Calu3 (cell line): ENCODE measurements around the gene HDC. TPM values are rescaled to one million over a fixed set of nuclear protein-coding genes. Genes with fewer than 3 reads are reported as not detected.

Source experiments
- BruUV-seq: library from RNA; stranded (reverse); fragments of 400-500 nt; replicated peaks from 2 replicates; lab custom pipeline; 2021; lab: Mats Ljungman, UMichigan
- CTCF ChIA-PET: fragments of 300-600 bp; sonication (Branson Sonifier 250); formaldehyde crosslinking; loops from one replicate; lab custom pipeline; 2022; ENCODE audit warnings: antibody characterized with exemption; lab: Charles Lee
- DNase-seq: peaks from one replicate; pipeline ENCODE4 v3.0.0; 2022
- H3K27ac Mint-ChIP-seq: one replicate; pipeline ENCODE4 v1.8.0; 2022; ENCODE audit warnings: mixed read lengths; ENCODE audit not compliant: unreplicated experiment
- H3K27me3 Mint-ChIP-seq: one replicate; pipeline ENCODE4 v1.8.0; 2022; ENCODE audit warnings: mixed read lengths; ENCODE audit not compliant: unreplicated experiment
- H3K36me3 Mint-ChIP-seq: one replicate; pipeline ENCODE4 v1.8.0; 2022; ENCODE audit warnings: mild to moderate bottlenecking, moderate library complexity, mixed read lengths; ENCODE audit not compliant: insufficient read depth, unreplicated experiment
- H3K4me1 Mint-ChIP-seq: one replicate; pipeline ENCODE4 v1.8.0; 2022; ENCODE audit warnings: mild to moderate bottlenecking, low read depth, mixed read lengths; ENCODE audit not compliant: unreplicated experiment
- H3K4me3 Mint-ChIP-seq: one replicate; pipeline ENCODE4 v1.8.0; 2022; ENCODE audit warnings: mild to moderate bottlenecking, low read depth, moderate library complexity, mixed read lengths; ENCODE audit not compliant: unreplicated experiment
- H3K9me3 Mint-ChIP-seq: one replicate; pipeline ENCODE4 v1.8.0; 2022; ENCODE audit warnings: low read depth, mixed read lengths; ENCODE audit not compliant: unreplicated experiment
- intact Hi-C: fragments of 100-400 bp; cut with micrococcal nuclease; formaldehyde crosslinking; loops from one replicate; pipeline ENCODE4 v1.10.0; 2022; ENCODE audit not compliant: unreplicated experiment
- total RNA-seq: library from RNA; stranded (reverse); gene quantifications from 2 replicates; pipeline ENCODE4 v1.2.3, GENCODE V29; 2022
- TF ChIP-seq, protein P1 (sequence below): fragments of 200-600 bp; IDR thresholded peaks from one replicate; pipeline ENCODE4 v1.8.0; 2022; ENCODE audit warnings: antibody characterized with exemption; ENCODE audit not compliant: unreplicated experiment

Gene HDC
- total RNA-seq, 1 experiment from 2014 or later, result not detected

DNA sequence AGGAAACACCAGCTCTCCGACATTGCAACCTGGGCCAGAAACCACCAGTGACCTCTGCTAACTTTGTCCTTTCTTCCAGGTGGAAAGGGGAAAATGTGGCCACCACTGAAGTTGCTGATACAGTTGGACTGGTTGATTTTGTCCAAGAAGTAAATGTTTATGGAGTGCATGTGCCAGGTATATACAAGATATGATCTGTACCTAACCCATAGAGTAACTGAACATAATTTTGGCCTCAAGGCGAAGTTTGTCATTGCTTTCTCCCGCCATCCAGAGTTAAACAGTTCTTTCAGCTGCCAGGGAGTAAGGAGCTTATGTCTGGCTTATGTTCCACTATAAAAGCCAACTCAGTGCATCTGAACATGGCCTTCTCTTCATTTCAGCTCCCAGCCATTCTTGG, 36.7 kb downstream of the HDC start:
- Mint-ChIP-seq H3K36me3 (no peaks in the 10 kb centered on the region), H3K4me1 (no peaks in the 10 kb centered on the region), H3K27me3 (no peaks in the 10 kb centered on the region), H3K9me3 (no peaks in the 10 kb centered on the region), H3K4me3 (no peak overlapping the region), H3K27ac (no peak overlapping the region)
- TF ChIP-seq, protein P1, sequence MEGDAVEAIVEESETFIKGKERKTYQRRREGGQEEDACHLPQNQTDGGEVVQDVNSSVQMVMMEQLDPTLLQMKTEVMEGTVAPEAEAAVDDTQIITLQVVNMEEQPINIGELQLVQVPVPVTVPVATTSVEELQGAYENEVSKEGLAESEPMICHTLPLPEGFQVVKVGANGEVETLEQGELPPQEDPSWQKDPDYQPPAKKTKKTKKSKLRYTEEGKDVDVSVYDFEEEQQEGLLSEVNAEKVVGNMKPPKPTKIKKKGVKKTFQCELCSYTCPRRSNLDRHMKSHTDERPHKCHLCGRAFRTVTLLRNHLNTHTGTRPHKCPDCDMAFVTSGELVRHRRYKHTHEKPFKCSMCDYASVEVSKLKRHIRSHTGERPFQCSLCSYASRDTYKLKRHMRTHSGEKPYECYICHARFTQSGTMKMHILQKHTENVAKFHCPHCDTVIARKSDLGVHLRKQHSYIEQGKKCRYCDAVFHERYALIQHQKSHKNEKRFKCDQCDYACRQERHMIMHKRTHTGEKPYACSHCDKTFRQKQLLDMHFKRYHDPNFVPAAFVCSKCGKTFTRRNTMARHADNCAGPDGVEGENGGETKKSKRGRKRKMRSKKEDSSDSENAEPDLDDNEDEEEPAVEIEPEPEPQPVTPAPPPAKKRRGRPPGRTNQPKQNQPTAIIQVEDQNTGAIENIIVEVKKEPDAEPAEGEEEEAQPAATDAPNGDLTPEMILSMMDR, result no peak
- no peak for DNase-seq
- CTCF ChIA-PET, result no interaction called here
- BruUV-seq, result no TSS peak
- intact Hi-C loops, result no loop called here

DNA sequence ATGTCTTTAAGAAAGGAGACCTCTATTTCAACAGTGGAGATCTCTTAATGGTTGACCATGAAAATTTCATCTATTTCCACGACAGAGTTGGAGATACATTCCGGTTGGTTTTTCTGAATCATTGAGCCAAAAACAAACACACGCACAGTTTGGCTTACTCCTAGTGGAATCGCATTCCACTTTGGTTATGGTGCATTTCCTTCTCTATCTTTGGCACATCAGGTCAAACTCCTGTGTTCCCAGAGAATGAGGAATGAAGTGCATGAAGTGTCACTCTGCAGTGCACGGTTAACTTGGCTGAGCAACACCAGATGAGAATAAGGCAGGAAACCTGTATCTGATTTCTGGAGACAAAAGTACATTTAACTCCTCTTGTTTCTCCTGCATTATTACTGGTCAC, 38.5 kb downstream of the HDC start:
- TF ChIP-seq, protein P1, result no peak
- BruUV-seq, result no TSS peak
- no peak for DNase-seq
- Mint-ChIP-seq H3K36me3 (no peaks in the 10 kb centered on the region), H3K4me3 (no peak overlapping the region), H3K27ac (no peak overlapping the region), H3K4me1 (no peaks in the 10 kb centered on the region), H3K9me3 (no peaks in the 10 kb centered on the region), H3K27me3 (no peaks in the 10 kb centered on the region)
- CTCF ChIA-PET, result no interaction called here
- intact Hi-C loops, result no loop called here

DNA sequence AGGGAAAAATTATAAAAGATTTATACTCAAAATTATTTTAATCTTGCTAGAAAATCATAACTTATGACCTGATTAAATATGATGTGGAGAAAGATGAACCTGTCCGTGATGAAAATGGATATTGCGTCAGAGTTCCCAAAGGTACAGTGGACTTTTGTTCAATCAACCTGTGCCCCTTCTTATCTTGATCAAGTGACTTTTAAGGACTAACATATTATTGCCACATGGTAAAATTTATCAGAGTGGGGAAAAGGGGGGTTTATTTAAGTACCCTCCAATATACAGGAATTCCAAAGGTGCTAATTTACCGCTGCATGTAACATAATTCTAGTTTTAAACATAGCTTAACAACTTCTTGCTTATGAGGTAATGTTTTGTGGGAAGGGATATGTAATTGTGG, 39.6 kb downstream of the HDC start:
- no TSS peak for BruUV-seq
- Mint-ChIP-seq H3K27me3 (no peaks in the 10 kb centered on the region), H3K4me1 (no peaks in the 10 kb centered on the region), H3K9me3 (no peaks in the 10 kb centered on the region), H3K4me3 (no peak overlapping the region), H3K36me3 (no peaks in the 10 kb centered on the region), H3K27ac (no peak overlapping the region)
- CTCF ChIA-PET, result no interaction called here
- intact Hi-C loops, result no loop called here
- DNase-seq, result no peak
- TF ChIP-seq, protein P1, result no peak

DNA sequence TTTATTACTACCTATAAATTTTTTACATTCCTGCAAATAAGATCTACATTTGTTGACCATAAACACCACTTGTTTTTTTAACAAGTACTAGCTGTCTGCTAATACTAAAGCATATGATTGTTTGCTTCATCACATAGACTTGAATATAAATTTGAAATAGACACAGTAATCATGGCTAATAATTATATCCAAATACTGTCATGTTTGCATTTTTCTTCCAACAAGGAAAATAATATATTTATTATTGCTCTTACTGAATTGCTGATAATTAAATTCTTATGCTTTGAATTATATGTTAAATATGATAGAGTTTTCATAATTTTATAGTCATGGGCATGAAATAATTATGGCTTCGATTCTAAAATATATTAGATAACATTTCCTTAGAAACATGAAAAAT, 40.5 kb downstream of the HDC start:
- no peak for DNase-seq
- intact Hi-C loops, result no loop called here
- CTCF ChIA-PET, result no interaction called here
- H3K9me3 Mint-ChIP-seq, result no peaks in the 10 kb centered on the region
- H3K27ac Mint-ChIP-seq, result no peak overlapping the region
- TF ChIP-seq, protein P1, result no peak
- H3K4me3 Mint-ChIP-seq, result no peak overlapping the region
- no peaks in the 10 kb centered on the region for H3K27me3 Mint-ChIP-seq
- H3K4me1 Mint-ChIP-seq, result no peaks in the 10 kb centered on the region
- BruUV-seq, result no TSS peak
- no peaks in the 10 kb centered on the region for H3K36me3 Mint-ChIP-seq

DNA sequence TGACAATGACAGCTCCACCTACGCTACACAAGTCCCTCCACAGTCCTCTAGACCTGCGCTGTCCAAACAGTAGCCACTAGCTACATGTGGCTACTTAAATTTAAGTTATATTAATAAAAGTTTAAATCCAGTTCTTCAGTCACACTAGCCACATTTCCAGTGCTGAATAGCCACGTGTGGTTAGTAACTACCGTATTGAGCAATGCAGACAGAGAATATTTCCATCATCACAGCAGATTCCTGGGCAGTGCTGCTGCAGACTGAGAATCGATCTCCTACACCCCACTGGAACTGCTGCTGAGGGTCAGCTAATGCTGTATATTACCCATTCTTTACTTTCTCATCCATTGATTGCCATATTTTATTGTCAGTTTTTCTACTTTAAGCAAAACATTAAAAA, 40.9 kb downstream of the HDC start:
- DNase-seq, result no peak
- no TSS peak for BruUV-seq
- intact Hi-C loops, result no loop called here
- CTCF ChIA-PET, result no interaction called here
- no peak overlapping the region for H3K27ac Mint-ChIP-seq
- no peak overlapping the region for H3K4me3 Mint-ChIP-seq
- H3K4me1 Mint-ChIP-seq, result no peaks in the 10 kb centered on the region
- no peaks in the 10 kb centered on the region for H3K9me3 Mint-ChIP-seq
- H3K27me3 Mint-ChIP-seq, result no peaks in the 10 kb centered on the region
- TF ChIP-seq, protein P1, result no peak
- no peaks in the 10 kb centered on the region for H3K36me3 Mint-ChIP-seq
